ENCODE results near the gene KATNB1. TPM values are rescaled to one million over a fixed set of nuclear protein-coding genes. Genes with fewer than 3 reads are reported as not detected.

The KATNB1 gene
- total RNA-seq, 1 donor from 2014 or later = 12.9 TPM

GRCh38 chr16:57740423-57741071 lies 5.0 kb downstream of the KATNB1 start:
- FAIRE-seq (no peak), DNase-seq (ENCODE audit: low read depth) (no peak)
- Histone ChIP-seq H3K36me3 (ENCODE audit: control insufficient read depth, insufficient read depth, low read length) (peaks cover 16% of the 10 kb centered on the region), H3K4me3 (ENCODE audit: low read depth, low read length) (no peak overlapping the region), H3K27me3 (ENCODE audit: control insufficient read depth, insufficient read depth, low read length) (no peaks in the 10 kb centered on the region)
- TF ChIP-seq CTCF (IDR thresholded peaks at IDR 0.05; ENCODE audit: insufficient read depth, low read length, severe bottlenecking) = no peak

- no peak for FAIRE-seq
- no peak for TF ChIP-seq CTCF (IDR thresholded peaks at IDR 0.05; ENCODE audit: insufficient read depth, low read length, severe bottlenecking)
Observed at GRCh38 chr16:57741660-57742191, 6.2 kb downstream of the KATNB1 start.

GRCh38 chr16:57742543-57742942 lies 7.0 kb downstream of the KATNB1 start:
- no peak for TF ChIP-seq CTCF (IDR thresholded peaks at IDR 0.05; ENCODE audit: insufficient read depth, low read length, severe bottlenecking)
- no peak for FAIRE-seq
- H3K27me3 ChIP-seq (ENCODE audit: control insufficient read depth, insufficient read depth, low read length) = no peaks in the 10 kb centered on the region

More at GRCh38 chr16:57741660-57742191, 6.2 kb downstream of the KATNB1 start:
- H3K27me3 ChIP-seq (ENCODE audit: control insufficient read depth, insufficient read depth, low read length) = no peaks in the 10 kb centered on the region
- H3K36me3 ChIP-seq (ENCODE audit: control insufficient read depth, insufficient read depth, low read length) = peaks cover 16% of the 10 kb centered on the region
- no peak for DNase-seq (ENCODE audit: low read depth)
- no peak overlapping the region for H3K4me3 ChIP-seq (ENCODE audit: low read depth, low read length)

GRCh38 chr16:57743458-57743857 lies 7.9 kb downstream of the KATNB1 start:
- H3K27me3 ChIP-seq (ENCODE audit: control insufficient read depth, insufficient read depth, low read length) = no peaks in the 10 kb centered on the region
- no peak for TF ChIP-seq CTCF (IDR thresholded peaks at IDR 0.05; ENCODE audit: insufficient read depth, low read length, severe bottlenecking)
- no peak for FAIRE-seq
- no peak overlapping the region for H3K4me3 ChIP-seq (ENCODE audit: low read depth, low read length)
- DNase-seq (ENCODE audit: low read depth) = no peak
- peaks cover 17% of the 10 kb centered on the region for H3K36me3 ChIP-seq (ENCODE audit: control insufficient read depth, insufficient read depth, low read length)

More at GRCh38 chr16:57742543-57742942, 7.0 kb downstream of the KATNB1 start:
- DNase-seq (ENCODE audit: low read depth) = no peak
- peaks cover 17% of the 10 kb centered on the region for H3K36me3 ChIP-seq (ENCODE audit: control insufficient read depth, insufficient read depth, low read length)
- H3K4me3 ChIP-seq (ENCODE audit: low read depth, low read length) = no peak overlapping the region

- Histone ChIP-seq H3K4me3 (ENCODE audit: low read depth, low read length) (no peak overlapping the region), H3K27me3 (ENCODE audit: control insufficient read depth, insufficient read depth, low read length) (no peaks in the 10 kb centered on the region), H3K36me3 (ENCODE audit: control insufficient read depth, insufficient read depth, low read length) (peaks cover 16% of the 10 kb centered on the region)
- no peak for DNase-seq (ENCODE audit: low read depth)
- no peak for TF ChIP-seq CTCF (IDR thresholded peaks at IDR 0.05; ENCODE audit: insufficient read depth, low read length, severe bottlenecking)
- no peak for FAIRE-seq
Observed at GRCh38 chr16:57743886-57744641, 8.5 kb downstream of the KATNB1 start.
